HFF-Myc (cell line): Measurements from ENCODE around the gene MTX1.
"Not testable (repeated sequence)": the region's sequence is repeated elsewhere in the genome, so short reads cannot be mapped to it uniquely, and the experiment has no call there.

Experiments used
- DNase-seq: peaks from one replicate; pipeline ENCODE4 v3.0.0-alpha.2; 2011; ENCODE audit warnings: low read depth; ENCODE audit errors: extremely low read depth
- H3K4me3 ChIP-seq: replicated peaks from 2 replicates; pipeline ENCODE4 v1.5.1; 2011; ENCODE audit warnings: low read depth, mild to moderate bottlenecking, control low read depth, low read length
- CTCF ChIP-seq: IDR thresholded peaks from 2 replicates; pipeline ENCODE4 v1.5.1; 2012; ENCODE audit warnings: mild to moderate bottlenecking, low read depth, low read length, control low read depth; ENCODE audit errors: missing control alignments

The MTX1 gene

GRCh38 chr1:155218854-155219591 lies 10.5 kb downstream of the MTX1 start:
- TF ChIP-seq CTCF, result no peak
- no peak for DNase-seq
- H3K4me3 ChIP-seq, result no peak overlapping the region

- no peak overlapping the region for H3K4me3 ChIP-seq
- TF ChIP-seq CTCF, result no peak
- DNase-seq, result no peak
Measured at GRCh38 chr1:155219592-155220031, 11.1 kb downstream of the MTX1 start.

GRCh38 chr1:155220211-155220965 lies 11.9 kb downstream of the MTX1 start:
- H3K4me3 ChIP-seq, DNase-seq: not testable (repeated sequence)

- H3K4me3 ChIP-seq, result no peak overlapping the region
- no peak for TF ChIP-seq CTCF
Measured at GRCh38 chr1:155223047-155223446, 14.6 kb downstream of the MTX1 start.

GRCh38 chr1:155225404-155225759 lies 16.9 kb downstream of the MTX1 start:
- peak overlapping the region; percentile 89 for H3K4me3 ChIP-seq
- DNase-seq, result not testable (repeated sequence)

More at GRCh38 chr1:155223047-155223446, 14.6 kb downstream of the MTX1 start:
- no peak for DNase-seq

- DNase-seq, result no peak
- TF ChIP-seq CTCF, result peak; percentile 59
- peak overlapping the region; percentile 89 for H3K4me3 ChIP-seq
Measured at GRCh38 chr1:155226188-155226909, 17.9 kb downstream of the MTX1 start.

GRCh38 chr1:155226910-155227260 lies 18.4 kb downstream of the MTX1 start:
- no peak for DNase-seq
- no peak for TF ChIP-seq CTCF

More at GRCh38 chr1:155226910-155227260, 18.4 kb downstream of the MTX1 start:
- H3K4me3 ChIP-seq, result peak overlapping the region; percentile 89
